Measurements from ENCODE around the gene DISP3. TPM values are rescaled to one million over a fixed set of nuclear protein-coding genes. Genes with fewer than 3 reads are reported as not detected.

The DISP3 gene
- total RNA-seq, 1 donor from 2014 or later, result 4.7 TPM

DNA sequence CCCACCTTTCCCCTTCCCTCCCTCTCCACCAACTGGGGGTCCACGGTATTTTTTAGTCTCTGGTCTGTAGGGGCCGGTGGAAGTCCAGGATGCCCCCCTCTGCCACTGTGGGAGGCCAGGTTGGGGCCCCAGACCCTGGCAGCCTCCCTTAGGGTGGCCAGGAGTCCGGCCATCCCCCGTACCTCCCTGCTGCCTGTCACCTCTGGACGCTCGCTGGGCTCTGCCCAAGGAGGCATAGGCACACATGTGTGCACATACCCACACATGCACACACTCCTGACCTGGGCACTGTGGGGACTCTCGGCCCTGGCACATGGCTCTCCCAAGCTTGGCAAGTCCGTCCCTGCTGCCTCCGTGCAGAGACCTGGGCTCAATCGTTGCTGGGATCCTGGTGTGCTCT lies 53.0 kb downstream of the DISP3 start:
- Mint-ChIP-seq H3K9me3 (no peaks in the 10 kb centered on the region), H3K4me3 (no peak overlapping the region)
- DNase-seq (ENCODE audit: extremely low spot score, unreplicated experiment), result no peak

DNA sequence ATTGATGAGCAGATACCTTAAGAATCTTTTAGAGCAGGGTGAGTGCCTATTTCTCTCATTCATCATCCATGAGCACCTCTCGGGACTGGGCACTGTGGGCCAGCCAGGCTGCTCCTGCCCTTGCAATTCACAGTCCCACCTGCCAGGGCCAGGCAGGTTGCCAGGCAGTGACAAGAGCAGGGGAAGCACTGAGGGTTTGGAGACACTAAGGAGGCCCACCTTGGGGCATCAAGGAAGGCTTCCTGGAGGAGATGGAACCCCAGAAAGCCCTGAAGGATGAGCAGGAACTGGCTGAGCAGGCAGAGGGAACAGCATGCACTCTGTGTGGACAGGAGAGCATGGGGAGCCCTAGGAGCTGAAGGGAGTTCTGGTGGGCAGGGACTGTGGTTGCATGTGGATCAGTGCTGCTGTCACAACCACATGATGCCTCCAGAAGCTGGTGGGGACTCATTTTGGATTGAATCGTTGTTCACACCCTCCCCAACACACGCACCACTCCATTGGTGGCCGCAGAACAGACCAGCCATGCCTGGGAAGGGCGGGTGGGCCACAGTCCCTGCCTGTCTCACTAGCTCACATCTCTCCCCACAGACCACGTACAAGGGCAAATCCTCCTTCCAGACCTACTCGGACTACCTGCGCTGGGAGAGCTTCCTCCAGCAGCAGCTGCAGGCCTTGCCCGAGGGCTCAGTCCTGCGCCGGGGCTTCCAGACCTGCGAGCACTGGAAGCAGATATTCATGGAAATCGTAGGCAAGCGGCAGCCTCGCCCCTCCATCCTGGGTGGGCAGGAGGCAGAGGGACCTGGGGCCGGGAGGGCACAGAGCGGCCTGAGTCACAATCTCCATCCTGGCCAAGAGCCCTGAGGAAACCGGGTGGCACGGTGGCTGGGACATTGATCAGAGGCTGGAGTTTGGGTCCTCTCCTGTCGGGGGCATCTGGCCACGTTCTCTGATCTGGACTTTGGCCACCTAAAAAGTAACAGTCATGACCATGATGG lies 55.1 kb downstream of the DISP3 start:
- Mint-ChIP-seq H3K4me3 (no peak overlapping the region), H3K27me3 (peaks cover 4% of the 10 kb centered on the region), H3K9me3 (no peaks in the 10 kb centered on the region), H3K27ac (no peak overlapping the region), H3K4me1 (ENCODE audit: unreplicated experiment) (no peaks in the 10 kb centered on the region), H3K36me3 (no peaks in the 10 kb centered on the region)
- no peak for DNase-seq (ENCODE audit: extremely low spot score, unreplicated experiment)
- TF ChIP-seq, protein P1, sequence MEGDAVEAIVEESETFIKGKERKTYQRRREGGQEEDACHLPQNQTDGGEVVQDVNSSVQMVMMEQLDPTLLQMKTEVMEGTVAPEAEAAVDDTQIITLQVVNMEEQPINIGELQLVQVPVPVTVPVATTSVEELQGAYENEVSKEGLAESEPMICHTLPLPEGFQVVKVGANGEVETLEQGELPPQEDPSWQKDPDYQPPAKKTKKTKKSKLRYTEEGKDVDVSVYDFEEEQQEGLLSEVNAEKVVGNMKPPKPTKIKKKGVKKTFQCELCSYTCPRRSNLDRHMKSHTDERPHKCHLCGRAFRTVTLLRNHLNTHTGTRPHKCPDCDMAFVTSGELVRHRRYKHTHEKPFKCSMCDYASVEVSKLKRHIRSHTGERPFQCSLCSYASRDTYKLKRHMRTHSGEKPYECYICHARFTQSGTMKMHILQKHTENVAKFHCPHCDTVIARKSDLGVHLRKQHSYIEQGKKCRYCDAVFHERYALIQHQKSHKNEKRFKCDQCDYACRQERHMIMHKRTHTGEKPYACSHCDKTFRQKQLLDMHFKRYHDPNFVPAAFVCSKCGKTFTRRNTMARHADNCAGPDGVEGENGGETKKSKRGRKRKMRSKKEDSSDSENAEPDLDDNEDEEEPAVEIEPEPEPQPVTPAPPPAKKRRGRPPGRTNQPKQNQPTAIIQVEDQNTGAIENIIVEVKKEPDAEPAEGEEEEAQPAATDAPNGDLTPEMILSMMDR (conservative IDR thresholded peaks at IDR 0.05), result no peak

More for the DNA sequence above, 53.0 kb downstream of the DISP3 start:
- H3K4me1 Mint-ChIP-seq (ENCODE audit: unreplicated experiment), result no peaks in the 10 kb centered on the region
- no peak overlapping the region for H3K27ac Mint-ChIP-seq
- H3K36me3 Mint-ChIP-seq, result no peaks in the 10 kb centered on the region
- H3K27me3 Mint-ChIP-seq, result no peaks in the 10 kb centered on the region
- TF ChIP-seq, protein P1 (conservative IDR thresholded peaks at IDR 0.05), result no peak

DNA sequence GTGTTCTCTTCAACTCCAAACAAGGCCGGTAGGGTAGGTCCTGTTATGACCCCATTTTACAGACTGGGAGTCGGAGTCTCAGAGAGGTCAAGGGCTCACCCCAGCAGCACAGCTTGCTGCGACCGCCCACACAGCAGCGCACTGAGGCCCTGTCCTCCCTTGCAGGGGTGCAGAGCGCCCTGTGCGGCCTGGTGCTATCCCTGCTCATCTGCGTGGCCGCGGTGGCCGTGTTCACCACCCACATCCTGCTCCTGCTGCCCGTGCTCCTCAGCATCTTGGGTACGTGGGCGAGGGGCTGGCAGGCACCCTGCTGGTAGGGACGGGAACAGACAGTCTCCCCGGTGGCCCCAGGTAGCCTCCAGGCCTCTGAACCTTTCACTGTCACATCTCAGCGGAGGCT lies 55.9 kb downstream of the DISP3 start:
- H3K9me3 Mint-ChIP-seq, result no peaks in the 10 kb centered on the region
- TF ChIP-seq, protein P1 (conservative IDR thresholded peaks at IDR 0.05), result no peak
- DNase-seq (ENCODE audit: extremely low spot score, unreplicated experiment), result no peak
- no peak overlapping the region for H3K27ac Mint-ChIP-seq
- no peak overlapping the region for H3K4me3 Mint-ChIP-seq
- H3K4me1 Mint-ChIP-seq (ENCODE audit: unreplicated experiment), result no peaks in the 10 kb centered on the region
- H3K36me3 Mint-ChIP-seq, result no peaks in the 10 kb centered on the region
- H3K27me3 Mint-ChIP-seq, result peaks cover 4% of the 10 kb centered on the region

DNA sequence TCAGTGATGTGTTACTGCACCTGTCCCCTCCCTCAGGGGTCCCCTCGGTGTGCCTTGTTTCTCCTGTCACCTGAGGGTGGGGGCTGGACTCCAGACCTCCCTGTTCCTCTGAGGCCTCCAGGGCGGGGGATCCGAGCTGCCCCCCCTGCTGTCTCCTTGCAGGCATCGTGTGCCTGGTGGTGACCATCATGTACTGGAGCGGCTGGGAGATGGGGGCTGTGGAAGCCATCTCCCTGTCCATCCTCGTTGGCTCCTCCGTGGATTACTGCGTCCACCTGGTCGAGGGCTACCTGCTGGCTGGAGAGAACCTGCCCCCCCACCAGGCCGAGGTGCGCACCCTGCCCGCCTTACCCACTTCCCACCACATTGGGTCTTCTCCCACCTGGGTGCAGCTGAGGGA lies 56.4 kb downstream of the DISP3 start:
- H3K27me3 Mint-ChIP-seq, result peaks cover 8% of the 10 kb centered on the region
- H3K36me3 Mint-ChIP-seq, result no peaks in the 10 kb centered on the region
- TF ChIP-seq, protein P1 (conservative IDR thresholded peaks at IDR 0.05), result no peak
- DNase-seq (ENCODE audit: extremely low spot score, unreplicated experiment), result no peak
- H3K4me1 Mint-ChIP-seq (ENCODE audit: unreplicated experiment), result no peaks in the 10 kb centered on the region
- H3K4me3 Mint-ChIP-seq, result no peak overlapping the region
- H3K27ac Mint-ChIP-seq, result no peak overlapping the region
- no peaks in the 10 kb centered on the region for H3K9me3 Mint-ChIP-seq

DNA sequence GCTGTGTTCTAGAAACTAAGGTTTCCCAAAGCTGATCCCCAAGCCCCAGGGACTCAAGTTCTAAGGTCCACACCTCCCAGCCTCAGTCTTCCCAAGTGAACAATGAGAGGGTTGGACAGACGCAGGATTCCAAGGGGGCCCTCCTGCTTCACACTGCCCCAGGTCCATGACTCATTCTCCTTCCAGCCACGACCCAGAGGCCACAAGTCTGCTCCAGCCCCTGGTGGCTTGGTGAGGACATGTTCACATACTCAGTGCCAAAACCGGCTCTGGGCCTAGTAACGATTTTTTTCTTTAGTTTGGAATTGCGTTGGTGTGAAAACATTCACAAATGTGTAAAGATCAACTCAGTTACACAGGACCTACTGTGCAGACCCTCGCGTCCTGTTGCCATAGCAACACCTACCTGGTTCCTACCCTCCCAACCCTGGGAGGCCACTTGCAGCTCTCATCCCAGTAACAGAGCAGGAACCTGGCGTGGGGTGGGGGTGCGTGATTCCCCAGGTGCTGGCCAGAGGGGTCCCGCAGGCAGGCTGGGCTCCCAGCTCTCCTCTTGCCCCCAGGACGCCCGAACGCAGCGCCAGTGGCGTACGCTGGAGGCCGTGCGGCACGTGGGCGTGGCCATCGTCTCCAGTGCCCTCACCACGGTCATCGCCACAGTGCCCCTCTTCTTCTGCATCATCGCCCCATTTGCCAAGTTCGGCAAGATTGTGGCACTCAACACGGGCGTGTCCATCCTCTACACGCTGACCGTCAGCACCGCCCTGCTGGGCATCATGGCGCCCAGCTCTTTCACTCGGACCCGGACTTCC lies 57.0 kb downstream of the DISP3 start:
- TF ChIP-seq, protein P1 (conservative IDR thresholded peaks at IDR 0.05), result no peak
- Mint-ChIP-seq H3K4me3 (no peak overlapping the region), H3K4me1 (ENCODE audit: unreplicated experiment) (no peaks in the 10 kb centered on the region), H3K27ac (no peak overlapping the region), H3K27me3 (peaks cover 14% of the 10 kb centered on the region), H3K9me3 (no peaks in the 10 kb centered on the region), H3K36me3 (no peaks in the 10 kb centered on the region)
- no peak for DNase-seq (ENCODE audit: extremely low spot score, unreplicated experiment)
